ENCODE data around the gene ISY1.

ISY1 gene

GRCh38 chr3:129105862-129106261 is 55.0 kb downstream of the ISY1 start:
- no peaks in the 10 kb centered on the region for H3K27me3 ChIP-seq (ENCODE audit: insufficient read depth, poor library complexity, severe bottlenecking)
- H3K27ac ChIP-seq (replicated peaks): no peak overlapping the region
- TF ChIP-seq GABPA (IDR thresholded peaks at IDR 0.05; ENCODE audit: low read depth): no peak
- TF ChIP-seq, protein P1, sequence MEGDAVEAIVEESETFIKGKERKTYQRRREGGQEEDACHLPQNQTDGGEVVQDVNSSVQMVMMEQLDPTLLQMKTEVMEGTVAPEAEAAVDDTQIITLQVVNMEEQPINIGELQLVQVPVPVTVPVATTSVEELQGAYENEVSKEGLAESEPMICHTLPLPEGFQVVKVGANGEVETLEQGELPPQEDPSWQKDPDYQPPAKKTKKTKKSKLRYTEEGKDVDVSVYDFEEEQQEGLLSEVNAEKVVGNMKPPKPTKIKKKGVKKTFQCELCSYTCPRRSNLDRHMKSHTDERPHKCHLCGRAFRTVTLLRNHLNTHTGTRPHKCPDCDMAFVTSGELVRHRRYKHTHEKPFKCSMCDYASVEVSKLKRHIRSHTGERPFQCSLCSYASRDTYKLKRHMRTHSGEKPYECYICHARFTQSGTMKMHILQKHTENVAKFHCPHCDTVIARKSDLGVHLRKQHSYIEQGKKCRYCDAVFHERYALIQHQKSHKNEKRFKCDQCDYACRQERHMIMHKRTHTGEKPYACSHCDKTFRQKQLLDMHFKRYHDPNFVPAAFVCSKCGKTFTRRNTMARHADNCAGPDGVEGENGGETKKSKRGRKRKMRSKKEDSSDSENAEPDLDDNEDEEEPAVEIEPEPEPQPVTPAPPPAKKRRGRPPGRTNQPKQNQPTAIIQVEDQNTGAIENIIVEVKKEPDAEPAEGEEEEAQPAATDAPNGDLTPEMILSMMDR (IDR thresholded peaks at IDR 0.05; ENCODE audit: insufficient read depth, low read length): no peak
- no peak for TF ChIP-seq SPI1 (IDR thresholded peaks at IDR 0.05; ENCODE audit: borderline replicate concordance, low read depth)
- TF ChIP-seq POLR2AphosphoS5 (IDR thresholded peaks at IDR 0.05; ENCODE audit: low read depth): no peak
- no peak for TF ChIP-seq REST (IDR thresholded peaks at IDR 0.05; ENCODE audit: insufficient replicate concordance, low read depth)
- no peak for DNase-seq (ENCODE audit: low read depth in 1 of 2, low spot score in 1 of 2)
- no peak overlapping the region for H3K4me3 ChIP-seq (replicated peaks; ENCODE audit: insufficient read depth, low read length)

- Histone ChIP-seq H3K27ac (replicated peaks) (no peak overlapping the region), H3K4me3 (replicated peaks; ENCODE audit: insufficient read depth, low read length) (no peak overlapping the region), H3K27me3 (ENCODE audit: insufficient read depth, poor library complexity, severe bottlenecking) (no peaks in the 10 kb centered on the region)
- TF ChIP-seq SPI1 (IDR thresholded peaks at IDR 0.05; ENCODE audit: borderline replicate concordance, low read depth) (no peak), GABPA (IDR thresholded peaks at IDR 0.05; ENCODE audit: low read depth) (no peak), REST (IDR thresholded peaks at IDR 0.05; ENCODE audit: insufficient replicate concordance, low read depth) (no peak), POLR2AphosphoS5 (IDR thresholded peaks at IDR 0.05; ENCODE audit: low read depth) (no peak)
- TF ChIP-seq, protein P1 (IDR thresholded peaks at IDR 0.05; ENCODE audit: insufficient read depth, low read length): no peak
- no peak for DNase-seq (ENCODE audit: low read depth in 1 of 2, low spot score in 1 of 2)
These were observed 56.3 kb downstream of the ISY1 start for GRCh38 chr3:129104498-129105079.

DNA sequence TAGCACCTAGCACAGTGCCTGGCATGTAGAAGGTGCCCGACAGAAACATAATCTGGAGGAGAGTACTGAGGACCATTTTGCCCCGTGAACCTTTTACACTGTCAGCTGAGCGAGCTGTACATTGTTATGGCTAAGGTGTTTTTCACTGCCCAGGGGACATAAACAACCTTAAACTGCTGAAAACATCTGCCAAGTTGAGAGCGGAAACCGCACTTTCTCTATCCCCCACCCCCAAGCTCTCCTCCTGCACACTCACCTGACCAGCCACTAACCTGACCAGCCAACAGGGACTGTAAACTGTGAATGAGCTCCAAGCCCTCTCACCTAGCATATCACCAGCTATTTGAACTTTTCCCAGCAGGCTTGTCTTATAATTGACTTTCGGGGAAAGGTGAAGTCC is 56.8 kb downstream of the ISY1 start:
- no peak overlapping the region for H3K27ac ChIP-seq (replicated peaks)

More for the DNA sequence above, 56.8 kb downstream of the ISY1 start:
- no peaks in the 10 kb centered on the region for H3K27me3 ChIP-seq (ENCODE audit: insufficient read depth, poor library complexity, severe bottlenecking)
- no peak overlapping the region for H3K4me3 ChIP-seq (replicated peaks; ENCODE audit: insufficient read depth, low read length)
- TF ChIP-seq SPI1 (IDR thresholded peaks at IDR 0.05; ENCODE audit: borderline replicate concordance, low read depth): no peak
- TF ChIP-seq REST (IDR thresholded peaks at IDR 0.05; ENCODE audit: insufficient replicate concordance, low read depth): no peak
- TF ChIP-seq POLR2AphosphoS5 (IDR thresholded peaks at IDR 0.05; ENCODE audit: low read depth): no peak
- TF ChIP-seq, protein P1 (IDR thresholded peaks at IDR 0.05; ENCODE audit: insufficient read depth, low read length): no peak
- no peak for TF ChIP-seq GABPA (IDR thresholded peaks at IDR 0.05; ENCODE audit: low read depth)
- DNase-seq (ENCODE audit: low read depth in 1 of 2, low spot score in 1 of 2): no peak

All from HL-60 (cell line).